ENCODE results near the gene LHB. TPM values are rescaled to one million over a fixed set of nuclear protein-coding genes. Genes with fewer than 3 reads are reported as not detected.

LHB gene
- total and polyA plus RNA-seq, 2 of the 4 experiments (the other 2 are of a cell fraction) = not detected

DNA sequence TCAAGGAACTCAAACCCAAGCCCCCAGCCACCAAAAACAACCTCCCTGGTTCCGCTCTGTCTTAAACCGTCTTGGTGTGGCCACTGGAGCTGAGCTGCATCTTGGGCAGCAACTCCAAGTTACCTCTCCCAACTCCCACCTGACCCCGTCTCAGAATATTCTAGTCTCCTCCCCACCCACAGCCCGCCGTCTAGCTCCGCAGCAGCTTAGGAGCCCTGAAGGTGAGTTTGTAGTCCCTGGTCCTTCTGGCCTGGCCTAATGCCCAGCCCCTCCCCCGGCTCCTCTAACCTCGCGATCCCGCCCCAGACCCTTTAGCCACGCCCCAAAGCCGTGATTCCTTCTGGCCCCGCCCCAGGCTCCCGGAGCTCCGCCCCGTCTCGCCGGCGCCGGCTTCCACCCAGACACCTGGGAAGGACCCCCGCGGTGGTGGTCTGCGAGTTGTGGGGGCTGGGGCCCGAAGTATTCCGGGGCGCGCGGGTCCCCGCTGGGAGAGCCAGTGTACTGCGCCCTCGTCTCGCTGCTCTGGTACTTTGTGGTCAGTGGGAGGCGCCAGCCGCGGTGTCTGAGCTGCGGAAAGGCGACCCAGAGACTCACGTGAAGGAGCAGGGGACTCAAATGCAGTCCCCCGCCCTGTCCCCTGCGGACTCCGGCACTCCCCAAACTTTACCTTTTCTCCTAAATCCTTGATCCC is 2.5 kb upstream of the LHB start:
- DNase-seq (peak; percentile 17), ATAC-seq (ENCODE audit: low read depth) (peak; percentile 30)
- Histone ChIP-seq H3K4me3 (ENCODE audit: insufficient read depth, low read depth, low read length) (peak overlapping the region; percentile 51), H4K5ac (ENCODE audit: low read depth, low read length) (no peak overlapping the region; the same call in 1 of the 2 replicates), H2BK5ac (ENCODE audit: low read depth, low read length, poor library complexity, severe bottlenecking) (no peak overlapping the region), H3K14ac (replicated peaks; ENCODE audit: low read depth, low read length) (no peak overlapping the region), H3K9ac (ENCODE audit: low read depth, low read length) (no peak overlapping the region), H3K36me3 (ENCODE audit: control insufficient read depth, insufficient read depth, low read length) (peaks cover 17% of the 10 kb centered on the region), H2BK20ac (ENCODE audit: low read depth, low read length) (no peak overlapping the region), H2AK5ac (ENCODE audit: low read depth, low read length) (no peak overlapping the region), H3K56ac (ENCODE audit: extremely low read depth, insufficient read depth, low read length) (no peak overlapping the region), H4K8ac (ENCODE audit: low read depth in 2 of 2, low read length in 2 of 2) (peak overlapping the region in 1 of 2 experiments; percentile 55; a peak in 1 of 4 replicates), H3K4ac (ENCODE audit: low read depth, low read length) (no peak overlapping the region), H2BK15ac (ENCODE audit: low read depth, low read length) (no peak overlapping the region), H2AFZ (replicated peaks; ENCODE audit: low read length, poor library complexity) (peak overlapping the region; percentile 82), H4K20me1 (ENCODE audit: insufficient read depth, low read length) (no peaks in the 10 kb centered on the region), H3K9me3 (ENCODE audit: control insufficient read depth, insufficient read depth, low read length) (no peaks in the 10 kb centered on the region), H3K4me1 (ENCODE audit: control insufficient read depth, insufficient read depth, low read length) (peaks cover 5% of the 10 kb centered on the region; the same call in 1 of the 2 replicates), H3K9me1 (ENCODE audit: insufficient read depth, low read length) (0 out of 2 replicates have a peak, but pooled peaks cover 3% of the 10 kb centered on the region), H2BK120ac (ENCODE audit: low read depth, low read length) (0 out of 2 replicates have a peak overlapping the region, but pooled peaks have one; percentile 15), H3K79me1 (ENCODE audit: low read depth in 1 of 2, low read length in 2 of 2) (no peaks in the 10 kb centered on the region; a peak in 1 of 4 replicates), H3K27ac (ENCODE audit: insufficient read depth, low read length) (no peak overlapping the region), H4K91ac (ENCODE audit: insufficient read depth, low read depth, low read length) (peak overlapping the region; percentile 37; the same call in 1 of the 2 replicates), H3K27me3 (ENCODE audit: control insufficient read depth, insufficient read depth, low read length) (peaks cover 2% of the 10 kb centered on the region; the same call in 1 of the 2 replicates), H2AK9ac (replicated peaks; ENCODE audit: low read depth, low read length, poor library complexity) (peak overlapping the region; percentile 94), H3K23ac (ENCODE audit: low read depth, low read length) (no peak overlapping the region), H3K18ac (ENCODE audit: low read depth, low read length) (no peak overlapping the region), H3K4me2 (ENCODE audit: low read depth, low read length) (peak overlapping the region; percentile 59)
- intact Hi-C loops (cut with micrococcal nuclease) (no loop called here), dilution Hi-C loops (cut with HindIII; ENCODE audit: low sequenced_read_pairs, unreplicated experiment) (no loop called here), in situ Hi-C loops (cut with MboI; ENCODE audit: low sequenced_read_pairs) (no loop called here)
- TF ChIP-seq, protein P1, sequence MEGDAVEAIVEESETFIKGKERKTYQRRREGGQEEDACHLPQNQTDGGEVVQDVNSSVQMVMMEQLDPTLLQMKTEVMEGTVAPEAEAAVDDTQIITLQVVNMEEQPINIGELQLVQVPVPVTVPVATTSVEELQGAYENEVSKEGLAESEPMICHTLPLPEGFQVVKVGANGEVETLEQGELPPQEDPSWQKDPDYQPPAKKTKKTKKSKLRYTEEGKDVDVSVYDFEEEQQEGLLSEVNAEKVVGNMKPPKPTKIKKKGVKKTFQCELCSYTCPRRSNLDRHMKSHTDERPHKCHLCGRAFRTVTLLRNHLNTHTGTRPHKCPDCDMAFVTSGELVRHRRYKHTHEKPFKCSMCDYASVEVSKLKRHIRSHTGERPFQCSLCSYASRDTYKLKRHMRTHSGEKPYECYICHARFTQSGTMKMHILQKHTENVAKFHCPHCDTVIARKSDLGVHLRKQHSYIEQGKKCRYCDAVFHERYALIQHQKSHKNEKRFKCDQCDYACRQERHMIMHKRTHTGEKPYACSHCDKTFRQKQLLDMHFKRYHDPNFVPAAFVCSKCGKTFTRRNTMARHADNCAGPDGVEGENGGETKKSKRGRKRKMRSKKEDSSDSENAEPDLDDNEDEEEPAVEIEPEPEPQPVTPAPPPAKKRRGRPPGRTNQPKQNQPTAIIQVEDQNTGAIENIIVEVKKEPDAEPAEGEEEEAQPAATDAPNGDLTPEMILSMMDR (conservative IDR thresholded peaks at IDR 0.05; ENCODE audit: low read depth, low read length) = peak; percentile 27
- no peak for TF ChIP-seq RAD21 (IDR thresholded peaks at IDR 0.05; ENCODE audit: low read length)
- TF ChIP-seq, protein P2, sequence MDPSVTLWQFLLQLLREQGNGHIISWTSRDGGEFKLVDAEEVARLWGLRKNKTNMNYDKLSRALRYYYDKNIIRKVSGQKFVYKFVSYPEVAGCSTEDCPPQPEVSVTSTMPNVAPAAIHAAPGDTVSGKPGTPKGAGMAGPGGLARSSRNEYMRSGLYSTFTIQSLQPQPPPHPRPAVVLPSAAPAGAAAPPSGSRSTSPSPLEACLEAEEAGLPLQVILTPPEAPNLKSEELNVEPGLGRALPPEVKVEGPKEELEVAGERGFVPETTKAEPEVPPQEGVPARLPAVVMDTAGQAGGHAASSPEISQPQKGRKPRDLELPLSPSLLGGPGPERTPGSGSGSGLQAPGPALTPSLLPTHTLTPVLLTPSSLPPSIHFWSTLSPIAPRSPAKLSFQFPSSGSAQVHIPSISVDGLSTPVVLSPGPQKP (IDR thresholded peaks at IDR 0.05; ENCODE audit: borderline replicate concordance, low read depth, low read length) = no peak
- no peak for TF ChIP-seq BHLHE40 (IDR thresholded peaks at IDR 0.05; ENCODE audit: low read depth, low read length)
- TF ChIP-seq MAZ (IDR thresholded peaks at IDR 0.05; ENCODE audit: borderline replicate concordance, low read depth, low read length) = no peak
- BruUV-seq (replicated peaks) = no TSS peak
- WGBS, 2 experiments (ENCODE audit: extremely low coverage in 2 of 2, insufficient read length in 1 of 2) = 21% methylated on average over 17 of the region's 41 CpGs; no CpG with 5 or more reads in 1 of the 2 experiments
- CTCF ChIA-PET = interaction anchor here (1.6 kb wide), 1 partner anchor 20 kb away, joined by 3 read pairs; no protein-coding TSS in a partner anchor
- POLR2A ChIA-PET (ENCODE audit: unreplicated experiment) = no interaction called here

Data from IMR-90 (cell line).